WTC11 (cell line): ENCODE data around the gene SESN2. TPM values are rescaled to one million over a fixed set of nuclear protein-coding genes. Genes with fewer than 3 reads are reported as not detected.

ENCODE experiments used
- ATAC-seq: fragments of 200-7000 bp; cut with Tn5 transposase; 2 replicates; pipeline ENCODE4 v1.10.0; 2021; ENCODE audit warnings: mild to moderate bottlenecking, moderate library complexity
- CTCF ChIA-PET: fragments of 300-600 bp; sonication (Branson Sonifier 250); formaldehyde crosslinking; loops from one replicate; lab custom pipeline; 2021; ENCODE audit warnings: antibody characterized with exemption; lab: Charles Lee
- POLR2A ChIA-PET: fragments of 350-600 bp; sonication (Branson Sonifier 250); formaldehyde crosslinking; loops from one replicate; lab custom pipeline; 2021; ENCODE audit warnings: antibody characterized with exemption; lab: Charles Lee
- DNase-seq: peaks from one replicate; pipeline ENCODE4 v3.0.0; 2021; ENCODE audit warnings: low spot score
- H3K27ac Mint-ChIP-seq: 2 replicates; pipeline ENCODE4 v1.8.0; 2021; ENCODE audit warnings: mixed read lengths
- H3K27me3 Mint-ChIP-seq: 2 replicates; pipeline ENCODE4 v1.8.0; 2021; ENCODE audit warnings: low read depth, mild to moderate bottlenecking, moderate library complexity, mixed read lengths
- H3K36me3 Mint-ChIP-seq: 2 replicates; pipeline ENCODE4 v1.8.0; 2021; ENCODE audit warnings: mixed read lengths
- H3K4me1 Mint-ChIP-seq: 2 replicates; pipeline ENCODE4 v1.8.0; 2022; ENCODE audit warnings: mixed read lengths
- H3K4me3 Mint-ChIP-seq: 2 replicates; pipeline ENCODE4 v1.8.0; 2021; ENCODE audit warnings: mild to moderate bottlenecking, moderate library complexity, mixed read lengths
- H3K9me3 Mint-ChIP-seq: 2 replicates; pipeline ENCODE4 v1.8.0; 2021; ENCODE audit warnings: mixed read lengths
- E2F1 ChIP-seq: sonication (generic); formaldehyde crosslinking; IDR thresholded peaks from 2 replicates; pipeline ENCODE4 v1.8.0; 2022; ENCODE audit warnings: mild to moderate bottlenecking, missing genetic modification reagents
- EMX1 ChIP-seq: fragments of 250-450 bp; sonication (Bioruptor Pico); IDR thresholded peaks from 2 replicates; pipeline ENCODE4 v1.8.0; 2021; ENCODE audit warnings: mild to moderate bottlenecking
- MXD4 ChIP-seq: fragments of 250-450 bp; sonication (Bioruptor Pico); IDR thresholded peaks from 2 replicates; pipeline ENCODE4 v1.8.0; 2021; ENCODE audit warnings: mild to moderate bottlenecking, moderate library complexity, borderline replicate concordance
- NFE2L1 ChIP-seq: sonication (generic); formaldehyde crosslinking; IDR thresholded peaks from 2 replicates; pipeline ENCODE4 v1.8.1; 2023; ENCODE audit warnings: missing genetic modification reagents
- NFYB ChIP-seq: sonication (generic); formaldehyde crosslinking; conservative IDR thresholded peaks from 2 replicates; pipeline ENCODE4 v1.8.0; 2022; ENCODE audit warnings: low read depth, missing genetic modification reagents
- NR3C1 ChIP-seq: sonication (generic); formaldehyde crosslinking; conservative IDR thresholded peaks from 2 replicates; pipeline ENCODE4 v1.8.1; 2023; ENCODE audit warnings: low read depth, mild to moderate bottlenecking, missing genetic modification reagents
- SMAD3 ChIP-seq: sonication (generic); formaldehyde crosslinking; IDR thresholded peaks from 2 replicates; pipeline ENCODE4 v1.8.0; 2022; ENCODE audit warnings: missing genetic modification reagents, mild to moderate bottlenecking, borderline replicate concordance
- ZNF121 ChIP-seq: sonication (generic); formaldehyde crosslinking; IDR thresholded peaks from 2 replicates; pipeline ENCODE4 v1.8.0; 2023; ENCODE audit warnings: missing genetic modification reagents
- ZNF317 ChIP-seq: sonication (generic); formaldehyde crosslinking; IDR thresholded peaks from 2 replicates; pipeline ENCODE4 v1.8.1; 2023; ENCODE audit warnings: low read depth, mild to moderate bottlenecking, moderate library complexity, missing genetic modification reagents, borderline replicate concordance
- ZNF532 ChIP-seq: fragments of 250-450 bp; sonication (Bioruptor Pico); IDR thresholded peaks from 2 replicates; pipeline ENCODE4 v1.9.0; 2021; ENCODE audit warnings: mild to moderate bottlenecking, borderline replicate concordance
- total RNA-seq: library from RNA; stranded (reverse); gene quantifications from 3 replicates; pipeline ENCODE4 v1.2.3, GENCODE V29; 2021
- TF ChIP-seq, protein P1 (sequence below): fragments of 200-600 bp; IDR thresholded peaks from 2 replicates; pipeline ENCODE4 v1.8.0; 2022; ENCODE audit warnings: antibody characterized with exemption
- TF ChIP-seq, protein P2 (sequence below): fragments of 250-450 bp; sonication (Bioruptor Pico); IDR thresholded peaks from 2 replicates; pipeline ENCODE4 v1.9.0; 2021; ENCODE audit warnings: mild to moderate bottlenecking

Gene SESN2
- total RNA-seq, 1 experiment from 2014 or later, result 38.1 TPM

- no peak for TF ChIP-seq ZNF532 (CRISPR knock-in tag)
- TF ChIP-seq EMX1 (CRISPR knock-in tag), result no peak
- TF ChIP-seq E2F1 (CRISPR knock-in tag), result no peak
These were observed 11.6 kb upstream of the SESN2 start (continued) for GRCh38 chr1:28247612-28248272.

DNA sequence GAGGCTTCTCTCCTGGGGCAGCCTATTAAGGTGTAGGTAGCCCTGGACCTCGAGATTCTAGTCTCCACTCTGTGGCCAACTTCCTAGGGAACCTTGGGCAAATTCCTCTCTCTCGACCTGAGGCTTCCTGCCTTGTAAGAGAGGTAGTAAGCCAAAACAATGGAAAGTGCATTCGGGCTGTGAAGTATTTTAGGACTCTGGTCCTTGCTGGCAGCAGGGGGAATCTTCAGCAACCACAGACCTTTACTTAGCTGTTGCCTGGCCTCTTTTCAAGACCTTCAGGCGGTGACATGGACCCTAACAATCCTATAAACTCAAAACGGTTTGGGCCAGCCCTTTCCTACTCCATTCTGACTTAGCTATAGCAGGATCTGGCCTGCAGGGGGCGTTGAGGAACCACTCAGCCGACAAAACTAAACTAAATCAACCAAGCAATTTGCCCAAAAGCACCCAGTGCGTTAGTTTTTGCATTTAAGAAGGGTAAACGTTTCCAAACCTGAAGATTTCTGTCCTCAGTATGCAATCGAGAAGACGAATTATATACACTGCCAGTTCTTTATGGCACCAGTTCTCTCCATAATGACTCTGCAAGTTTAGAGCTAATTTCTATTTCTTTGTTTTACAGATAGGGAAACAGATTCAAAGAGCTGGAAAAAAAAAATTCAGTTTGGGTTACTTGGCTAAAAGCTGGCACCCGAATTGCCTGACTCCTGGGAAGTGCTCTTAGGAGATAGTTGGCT is 10.9 kb upstream of the SESN2 start:
- peak; percentile 85 for DNase-seq
- CTCF ChIA-PET, result interaction anchor here (0.5 to 3.0 kb wide), 50 partner anchors 11 to 629 kb away, joined by 3 to 79 read pairs (median 4); partner anchors contain the start of genes ATP5IF1, EYA3, MED18 and PHACTR4
- POLR2A ChIA-PET, result interaction anchor here (0.8 to 2.6 kb wide), 16 partner anchors 11 to 333 kb away, joined by 3 to 20 read pairs (median 5); partner anchors contain the start of genes ATP5IF1, MED18, PHACTR4 and SESN2
- TF ChIP-seq ZNF121 (CRISPR knock-in tag), result peak; percentile 85
- no peak for TF ChIP-seq SMAD3 (CRISPR knock-in tag)
- TF ChIP-seq, protein P1, sequence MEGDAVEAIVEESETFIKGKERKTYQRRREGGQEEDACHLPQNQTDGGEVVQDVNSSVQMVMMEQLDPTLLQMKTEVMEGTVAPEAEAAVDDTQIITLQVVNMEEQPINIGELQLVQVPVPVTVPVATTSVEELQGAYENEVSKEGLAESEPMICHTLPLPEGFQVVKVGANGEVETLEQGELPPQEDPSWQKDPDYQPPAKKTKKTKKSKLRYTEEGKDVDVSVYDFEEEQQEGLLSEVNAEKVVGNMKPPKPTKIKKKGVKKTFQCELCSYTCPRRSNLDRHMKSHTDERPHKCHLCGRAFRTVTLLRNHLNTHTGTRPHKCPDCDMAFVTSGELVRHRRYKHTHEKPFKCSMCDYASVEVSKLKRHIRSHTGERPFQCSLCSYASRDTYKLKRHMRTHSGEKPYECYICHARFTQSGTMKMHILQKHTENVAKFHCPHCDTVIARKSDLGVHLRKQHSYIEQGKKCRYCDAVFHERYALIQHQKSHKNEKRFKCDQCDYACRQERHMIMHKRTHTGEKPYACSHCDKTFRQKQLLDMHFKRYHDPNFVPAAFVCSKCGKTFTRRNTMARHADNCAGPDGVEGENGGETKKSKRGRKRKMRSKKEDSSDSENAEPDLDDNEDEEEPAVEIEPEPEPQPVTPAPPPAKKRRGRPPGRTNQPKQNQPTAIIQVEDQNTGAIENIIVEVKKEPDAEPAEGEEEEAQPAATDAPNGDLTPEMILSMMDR, result peak; percentile 95
- TF ChIP-seq NFYB (CRISPR knock-in tag), result no peak
- no peak for TF ChIP-seq NR3C1 (CRISPR knock-in tag)
- TF ChIP-seq, protein P2, sequence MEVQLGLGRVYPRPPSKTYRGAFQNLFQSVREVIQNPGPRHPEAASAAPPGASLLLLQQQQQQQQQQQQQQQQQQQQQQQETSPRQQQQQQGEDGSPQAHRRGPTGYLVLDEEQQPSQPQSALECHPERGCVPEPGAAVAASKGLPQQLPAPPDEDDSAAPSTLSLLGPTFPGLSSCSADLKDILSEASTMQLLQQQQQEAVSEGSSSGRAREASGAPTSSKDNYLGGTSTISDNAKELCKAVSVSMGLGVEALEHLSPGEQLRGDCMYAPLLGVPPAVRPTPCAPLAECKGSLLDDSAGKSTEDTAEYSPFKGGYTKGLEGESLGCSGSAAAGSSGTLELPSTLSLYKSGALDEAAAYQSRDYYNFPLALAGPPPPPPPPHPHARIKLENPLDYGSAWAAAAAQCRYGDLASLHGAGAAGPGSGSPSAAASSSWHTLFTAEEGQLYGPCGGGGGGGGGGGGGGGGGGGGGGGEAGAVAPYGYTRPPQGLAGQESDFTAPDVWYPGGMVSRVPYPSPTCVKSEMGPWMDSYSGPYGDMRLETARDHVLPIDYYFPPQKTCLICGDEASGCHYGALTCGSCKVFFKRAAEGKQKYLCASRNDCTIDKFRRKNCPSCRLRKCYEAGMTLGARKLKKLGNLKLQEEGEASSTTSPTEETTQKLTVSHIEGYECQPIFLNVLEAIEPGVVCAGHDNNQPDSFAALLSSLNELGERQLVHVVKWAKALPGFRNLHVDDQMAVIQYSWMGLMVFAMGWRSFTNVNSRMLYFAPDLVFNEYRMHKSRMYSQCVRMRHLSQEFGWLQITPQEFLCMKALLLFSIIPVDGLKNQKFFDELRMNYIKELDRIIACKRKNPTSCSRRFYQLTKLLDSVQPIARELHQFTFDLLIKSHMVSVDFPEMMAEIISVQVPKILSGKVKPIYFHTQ, result no peak
- TF ChIP-seq ZNF317 (CRISPR knock-in tag), result no peak
- no peak for TF ChIP-seq MXD4 (CRISPR knock-in tag)
- no peak for TF ChIP-seq NFE2L1 (CRISPR knock-in tag)
- no peaks in the 10 kb centered on the region for H3K36me3 Mint-ChIP-seq
- ATAC-seq, result peak; percentile 53
- no peaks in the 10 kb centered on the region for H3K27me3 Mint-ChIP-seq
- H3K9me3 Mint-ChIP-seq, result no peaks in the 10 kb centered on the region
- H3K4me1 Mint-ChIP-seq, result peaks cover 34% of the 10 kb centered on the region
- H3K27ac Mint-ChIP-seq, result peak overlapping the region; percentile 96
- H3K4me3 Mint-ChIP-seq, result peak overlapping the region; percentile 68
